Retinal pigment epithelial cell (primary cell): ENCODE data around the gene GPR55.
"Not testable (repeated sequence)": the region's sequence is repeated elsewhere in the genome, so short reads cannot be mapped to it uniquely, and the experiment has no call there.

Experiments
- DNase-seq: peaks from one replicate; pipeline ENCODE4 v3.0.0-alpha.2; 2010; ENCODE audit warnings: low read depth
- H3K4me3 ChIP-seq: 2 replicates; pipeline ENCODE4 v1.5.1; 2011; ENCODE audit warnings: mild to moderate bottlenecking, low read length, control low read depth, moderate library complexity
- TF ChIP-seq, protein P1 (sequence below): conservative IDR thresholded peaks from 2 replicates; pipeline ENCODE4 v1.5.1; 2011; ENCODE audit warnings: low read depth, low read length, control low read depth, inconsistent platforms

GPR55 gene

GRCh38 chr2:230924470-230925341 lies at the start of gene GPR55:
GPR55 (minus strand) TSS chr2:230925242; CDS start chr2:230910962, 14,280 bp downstream.
- TF ChIP-seq, protein P1, sequence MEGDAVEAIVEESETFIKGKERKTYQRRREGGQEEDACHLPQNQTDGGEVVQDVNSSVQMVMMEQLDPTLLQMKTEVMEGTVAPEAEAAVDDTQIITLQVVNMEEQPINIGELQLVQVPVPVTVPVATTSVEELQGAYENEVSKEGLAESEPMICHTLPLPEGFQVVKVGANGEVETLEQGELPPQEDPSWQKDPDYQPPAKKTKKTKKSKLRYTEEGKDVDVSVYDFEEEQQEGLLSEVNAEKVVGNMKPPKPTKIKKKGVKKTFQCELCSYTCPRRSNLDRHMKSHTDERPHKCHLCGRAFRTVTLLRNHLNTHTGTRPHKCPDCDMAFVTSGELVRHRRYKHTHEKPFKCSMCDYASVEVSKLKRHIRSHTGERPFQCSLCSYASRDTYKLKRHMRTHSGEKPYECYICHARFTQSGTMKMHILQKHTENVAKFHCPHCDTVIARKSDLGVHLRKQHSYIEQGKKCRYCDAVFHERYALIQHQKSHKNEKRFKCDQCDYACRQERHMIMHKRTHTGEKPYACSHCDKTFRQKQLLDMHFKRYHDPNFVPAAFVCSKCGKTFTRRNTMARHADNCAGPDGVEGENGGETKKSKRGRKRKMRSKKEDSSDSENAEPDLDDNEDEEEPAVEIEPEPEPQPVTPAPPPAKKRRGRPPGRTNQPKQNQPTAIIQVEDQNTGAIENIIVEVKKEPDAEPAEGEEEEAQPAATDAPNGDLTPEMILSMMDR = peak; percentile 35
- H3K4me3 ChIP-seq = no peak within 1 kb of the TSS
- DNase-seq = no peak

DNA sequence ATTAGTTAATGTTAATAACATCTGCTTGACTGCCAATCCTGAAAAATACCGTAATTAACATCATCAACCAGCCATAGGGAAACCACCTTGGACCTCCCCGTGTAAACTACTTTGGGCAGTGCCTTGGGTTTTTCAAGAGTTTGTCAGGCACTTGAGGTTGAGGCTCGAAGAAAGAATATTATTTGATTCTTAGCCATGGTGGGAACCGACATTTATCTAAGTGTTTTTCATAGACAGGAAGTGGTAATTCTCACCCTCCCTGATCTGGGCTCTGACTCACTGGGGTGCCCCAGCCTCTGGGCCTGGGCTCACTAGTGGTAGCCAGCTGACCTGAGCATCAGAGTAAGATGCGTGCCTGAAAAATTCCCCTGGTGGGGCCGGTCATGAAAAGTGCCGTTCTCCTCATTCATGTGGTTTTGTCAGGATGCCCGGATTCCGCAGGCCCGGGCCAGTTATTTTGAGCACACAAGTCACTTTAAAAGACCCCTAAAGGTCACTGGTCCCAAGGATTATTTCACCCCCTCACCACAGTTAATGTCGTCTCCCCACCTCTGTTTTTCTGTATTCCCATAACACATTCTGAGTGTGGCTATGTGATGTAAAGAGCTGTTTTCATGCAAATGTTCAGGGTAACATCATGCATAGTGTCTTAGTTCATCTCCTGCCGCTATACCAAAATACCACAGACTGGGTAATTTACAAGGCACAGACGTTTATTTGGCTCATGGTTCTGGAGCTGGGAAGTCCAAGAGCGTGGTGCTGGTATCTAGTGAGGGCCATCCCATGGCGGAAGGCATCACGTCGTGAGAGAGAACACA lies 49.3 kb upstream of the GPR55 start:
- TF ChIP-seq, protein P1 = no peak
- no peak overlapping the region for H3K4me3 ChIP-seq
- peak; percentile 67 for DNase-seq

DNA sequence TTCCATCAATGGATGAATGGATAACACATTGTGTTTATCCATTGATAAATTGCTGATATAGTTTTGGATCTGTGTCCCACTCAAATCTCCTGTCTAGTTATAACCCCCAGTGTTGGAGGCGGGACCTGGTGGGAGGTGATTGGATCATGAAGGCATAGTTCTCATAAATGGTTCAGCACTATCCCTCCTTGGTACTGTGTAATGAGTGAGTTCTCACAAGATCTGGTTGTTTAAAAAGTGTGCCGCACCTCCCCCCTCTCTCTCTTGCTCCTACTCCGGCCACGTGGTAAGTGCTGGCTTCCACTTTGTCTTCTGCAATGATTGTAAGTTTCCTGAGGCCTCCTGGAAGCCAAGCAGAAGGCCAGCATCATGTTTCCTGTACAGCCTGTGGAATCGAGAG lies 47.0 kb upstream of the GPR55 start:
- H3K4me3 ChIP-seq = no peak overlapping the region
- TF ChIP-seq, protein P1 = no peak

DNA sequence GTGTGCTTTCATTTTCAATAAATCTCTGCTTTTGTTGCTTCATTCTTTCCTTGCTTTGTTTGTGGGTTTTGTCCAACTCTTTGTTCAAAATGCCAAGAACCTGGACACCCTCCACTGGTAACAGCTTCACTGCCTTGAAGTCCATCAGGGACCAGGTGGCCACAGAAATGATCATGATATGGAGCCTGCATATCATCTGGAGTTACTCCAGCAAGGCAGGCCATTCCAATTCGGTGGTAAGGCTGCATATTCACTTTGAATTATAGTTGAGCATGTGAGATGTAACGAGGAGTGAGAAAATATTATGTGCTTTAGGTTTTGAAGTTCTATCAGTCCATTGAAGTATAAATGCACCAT lies 44.6 kb upstream of the GPR55 start:
- no peak for DNase-seq
- TF ChIP-seq, protein P1 = no peak
- H3K4me3 ChIP-seq = no peak overlapping the region

More for the DNA sequence above, 47.0 kb upstream of the GPR55 start:
- no peak for DNase-seq

GRCh38 chr2:230968921-230969658 lies 44.0 kb upstream of the GPR55 start:
- DNase-seq = no peak
- TF ChIP-seq, protein P1 = no peak
- H3K4me3 ChIP-seq = no peak overlapping the region

DNA sequence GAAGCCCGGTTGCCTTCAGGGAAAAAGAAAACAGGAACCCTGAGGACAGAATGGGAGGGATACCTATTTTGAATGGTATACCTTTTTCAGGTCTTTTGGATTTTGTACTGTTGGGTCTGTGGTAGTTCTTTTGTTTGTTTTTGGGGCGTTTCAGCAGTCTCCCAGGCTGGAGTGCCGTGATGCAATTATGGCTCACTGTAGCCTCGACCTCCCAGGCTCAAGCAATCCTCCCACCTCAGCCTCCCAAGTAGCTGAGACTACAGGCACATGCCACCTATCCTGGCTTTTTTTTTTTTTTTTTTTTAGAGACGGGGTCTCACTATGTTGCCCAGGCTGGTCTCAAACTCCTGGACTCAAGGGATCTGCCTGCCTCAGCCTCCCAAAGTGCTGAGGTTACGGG lies 43.3 kb upstream of the GPR55 start:
- not testable (repeated sequence) for DNase-seq, H3K4me3 ChIP-seq

DNA sequence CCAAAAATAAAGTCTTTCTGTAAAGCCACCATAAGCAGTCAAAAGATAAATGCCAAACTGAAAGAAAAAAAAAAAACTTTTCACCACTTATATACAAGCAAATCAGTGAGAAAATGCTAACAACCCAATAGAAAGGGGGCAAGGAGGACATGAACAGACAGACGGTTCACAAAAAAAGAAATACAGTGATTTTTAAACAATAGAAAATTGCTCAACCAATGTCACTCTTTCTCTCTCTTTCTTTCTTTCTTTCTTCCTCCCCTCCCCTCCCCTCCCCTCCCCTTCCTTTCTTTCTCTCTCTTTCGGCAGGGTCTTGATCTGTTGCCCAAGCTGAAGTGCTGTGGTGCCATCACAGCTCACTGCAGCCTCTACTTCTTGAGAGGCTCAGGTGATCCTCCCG lies 42.1 kb upstream of the GPR55 start:
- no peak for DNase-seq
- TF ChIP-seq, protein P1 = no peak
- no peak overlapping the region for H3K4me3 ChIP-seq
